DLD1 (cell line): Measurements from ENCODE around the gene STIM2.
"Not testable (repeated sequence)": the region's sequence is repeated elsewhere in the genome, so short reads cannot be mapped to it uniquely, and the experiment has no call there.

Source experiments
- in situ Hi-C: cut with HindIII; loops from 2 replicates; pipeline ENCODE4 v1.10.0; 2017; ENCODE audit warnings: low sequenced_read_pairs

STIM2 gene

GRCh38 chr4:27022963-27023362 is 162.3 kb downstream of the STIM2 start:
- in situ Hi-C loops, result no loop called here

GRCh38 chr4:27023366-27023765 is 162.7 kb downstream of the STIM2 start:
- in situ Hi-C loops, result no loop called here

DNA sequence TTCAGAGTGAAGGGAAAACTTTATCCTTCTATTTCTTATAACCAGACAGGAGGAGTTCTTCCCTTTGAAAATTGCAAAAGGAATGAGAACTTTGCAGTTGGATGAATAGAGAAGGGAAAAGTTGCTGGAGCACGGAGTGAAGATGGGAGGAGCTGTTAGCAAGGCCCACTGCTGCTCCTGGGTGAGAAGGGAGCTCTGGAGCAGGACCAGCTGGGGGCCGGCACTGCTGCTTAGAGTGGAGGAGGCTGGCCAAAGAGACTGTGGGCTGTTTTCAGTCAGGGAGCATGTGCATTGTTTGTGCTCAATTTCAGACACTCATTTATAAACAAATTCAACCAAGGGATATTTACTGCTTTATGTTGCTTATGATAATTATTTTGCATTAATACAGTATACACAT is 164.2 kb downstream of the STIM2 start:
- in situ Hi-C loops, result no loop called here

GRCh38 chr4:27027428-27027827 is 166.8 kb downstream of the STIM2 start:
- in situ Hi-C loops, result no loop called here

- in situ Hi-C loops, result not testable (repeated sequence)
These were observed 174.5 kb downstream of the STIM2 start for GRCh38 chr4:27035127-27035526.

DNA sequence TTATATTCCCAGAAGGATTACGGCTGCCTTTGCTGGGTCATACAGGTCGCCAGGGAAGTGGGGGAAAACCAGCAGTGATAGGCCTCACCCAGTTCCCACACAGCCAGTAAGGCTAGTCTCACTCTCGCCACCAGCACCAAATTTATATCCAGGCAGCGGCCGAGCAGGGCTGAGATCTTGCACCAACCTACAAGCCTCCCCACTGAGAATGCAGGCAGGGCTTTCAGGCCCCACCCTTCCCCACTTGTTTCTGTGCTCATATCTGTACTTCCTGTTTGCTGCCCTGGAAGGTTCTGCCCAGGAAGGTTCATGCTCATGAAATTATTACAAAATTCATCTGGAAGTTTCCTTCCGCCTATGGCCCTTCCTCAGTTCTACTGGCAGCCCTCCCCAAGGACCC is 179.7 kb downstream of the STIM2 start:
- in situ Hi-C loops, result no loop called here

GRCh38 chr4:27042411-27042810 is 181.8 kb downstream of the STIM2 start:
- in situ Hi-C loops, result no loop called here

DNA sequence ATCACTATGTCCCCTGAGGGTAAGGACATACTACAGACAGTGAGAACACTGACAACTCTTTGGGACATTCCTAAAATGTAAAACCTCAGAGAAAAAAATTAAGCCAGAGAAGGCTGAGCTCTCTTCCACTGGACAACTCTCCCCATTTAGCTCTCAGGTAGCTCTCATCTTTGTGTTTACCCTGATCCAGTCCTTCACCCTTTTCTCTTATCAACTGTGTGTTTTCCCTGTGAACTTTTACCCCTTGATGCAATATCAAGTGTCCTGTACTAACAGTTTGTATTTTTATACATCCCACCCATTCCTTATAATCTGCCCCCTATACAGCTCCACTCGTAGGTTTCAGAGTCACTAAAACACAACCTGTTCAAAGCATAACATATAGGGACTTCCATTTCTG is 182.6 kb downstream of the STIM2 start:
- in situ Hi-C loops, result no loop called here

GRCh38 chr4:27046851-27047250 is 186.2 kb downstream of the STIM2 start:
- in situ Hi-C loops, result no loop called here

DNA sequence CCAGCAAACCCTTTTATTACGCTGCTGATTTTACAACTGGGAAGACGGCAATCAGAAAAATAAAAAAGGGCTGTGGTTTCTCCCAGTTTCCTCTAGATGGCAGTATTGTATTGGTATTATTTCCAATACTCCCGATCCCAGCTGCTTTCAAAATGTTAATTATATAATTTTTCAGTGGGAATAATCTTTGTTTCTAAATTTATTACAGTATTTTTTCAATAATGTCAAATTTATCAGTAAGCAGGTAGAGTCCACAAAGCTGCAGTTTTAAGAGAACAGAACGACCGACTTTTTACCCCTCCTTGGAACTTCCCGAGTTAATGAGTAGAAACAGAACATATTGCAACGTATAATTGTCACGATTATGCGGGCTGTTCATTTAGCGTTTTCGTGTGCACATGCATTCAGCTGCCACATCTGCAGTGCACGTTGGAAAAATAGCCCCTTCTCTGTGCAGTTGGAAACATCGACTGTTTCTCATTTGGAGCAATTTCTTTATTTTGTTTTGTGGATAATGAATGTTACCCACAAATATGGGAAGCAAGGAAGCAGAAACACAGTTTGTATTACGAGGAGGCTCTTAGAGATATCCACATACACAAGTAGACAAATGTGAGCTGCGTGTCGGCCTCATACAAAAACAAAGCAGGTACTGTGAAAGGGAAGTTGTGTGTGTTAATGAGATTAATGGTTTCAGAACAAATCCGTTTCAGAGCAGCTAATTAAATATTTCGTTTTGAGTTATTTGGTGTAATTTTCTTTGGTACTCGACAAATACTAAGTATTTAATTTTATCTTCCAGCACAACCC is 188.0 kb downstream of the STIM2 start:
- in situ Hi-C loops, result no loop called here

DNA sequence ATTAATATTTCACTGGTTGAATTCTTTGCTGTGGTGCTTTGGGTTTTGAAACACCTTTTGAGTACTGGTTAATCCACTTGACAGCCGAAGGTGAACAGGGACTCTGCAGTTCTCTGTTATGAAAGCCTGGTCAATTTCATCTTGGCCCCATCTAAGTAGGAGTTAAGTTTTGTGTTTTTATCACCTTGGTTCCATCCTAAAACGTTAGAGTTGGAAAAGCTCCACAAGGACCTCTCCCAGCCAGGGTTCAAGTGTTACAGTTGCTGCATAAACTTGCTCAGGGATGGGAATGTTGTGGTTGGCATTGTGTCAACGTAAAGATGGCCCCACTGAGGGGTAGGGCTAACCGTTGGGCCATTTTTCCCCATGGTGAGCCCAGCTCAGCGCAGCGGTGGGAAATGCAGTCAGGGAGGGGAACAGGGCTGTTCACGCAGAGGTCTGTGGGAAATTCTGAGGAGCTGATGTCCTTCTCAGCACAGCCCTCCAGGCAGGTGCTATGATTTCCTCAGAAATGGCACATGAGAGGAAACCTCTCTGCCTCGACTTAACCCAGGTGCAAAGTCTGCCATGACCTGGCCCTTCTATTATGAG is 188.7 kb downstream of the STIM2 start:
- in situ Hi-C loops, result no loop called here

DNA sequence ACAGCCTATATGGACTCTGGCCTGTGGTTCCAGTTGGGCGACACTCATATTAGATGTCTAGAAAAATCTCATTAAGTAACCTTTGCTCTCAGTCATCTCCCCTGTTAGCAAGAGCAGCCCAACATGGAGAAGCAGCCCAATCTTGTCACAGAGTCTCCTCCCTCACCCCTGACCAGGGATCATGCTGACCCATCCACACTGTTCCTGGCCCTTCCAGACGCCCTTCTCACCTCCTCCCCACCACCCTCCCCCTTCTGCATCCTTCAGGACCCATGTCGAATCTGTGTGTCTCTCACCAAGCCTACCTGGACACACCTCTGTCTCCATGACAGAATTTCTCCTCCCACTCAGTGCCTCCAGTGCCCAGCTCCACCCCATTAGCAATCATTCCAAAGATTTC is 190.1 kb downstream of the STIM2 start:
- in situ Hi-C loops, result no loop called here

DNA sequence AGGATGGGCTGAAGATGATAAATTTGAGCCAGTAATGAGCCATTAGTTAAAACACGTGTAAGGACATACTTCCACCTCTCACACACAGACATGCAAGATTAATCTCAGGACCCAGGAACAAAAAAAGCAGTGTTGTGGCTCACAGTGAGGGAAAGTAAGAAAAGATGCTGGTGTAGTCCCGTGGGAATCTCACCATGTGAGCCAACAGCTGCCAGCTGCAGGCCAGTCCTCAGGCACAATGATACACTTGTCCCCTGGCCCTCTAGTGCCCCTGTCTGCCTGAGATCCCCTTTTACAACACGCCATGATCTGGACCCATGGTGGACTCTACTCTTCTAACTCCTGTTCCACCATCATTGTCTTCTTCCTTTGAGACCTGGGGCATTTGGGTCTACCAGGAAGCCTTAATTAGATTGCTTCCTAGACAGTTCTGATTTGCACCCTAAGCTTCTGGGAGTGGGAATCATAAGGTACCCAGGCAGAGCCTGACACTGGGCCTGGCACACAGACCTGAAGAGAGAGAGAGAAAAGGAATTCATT is 194.7 kb downstream of the STIM2 start:
- in situ Hi-C loops, result no loop called here

DNA sequence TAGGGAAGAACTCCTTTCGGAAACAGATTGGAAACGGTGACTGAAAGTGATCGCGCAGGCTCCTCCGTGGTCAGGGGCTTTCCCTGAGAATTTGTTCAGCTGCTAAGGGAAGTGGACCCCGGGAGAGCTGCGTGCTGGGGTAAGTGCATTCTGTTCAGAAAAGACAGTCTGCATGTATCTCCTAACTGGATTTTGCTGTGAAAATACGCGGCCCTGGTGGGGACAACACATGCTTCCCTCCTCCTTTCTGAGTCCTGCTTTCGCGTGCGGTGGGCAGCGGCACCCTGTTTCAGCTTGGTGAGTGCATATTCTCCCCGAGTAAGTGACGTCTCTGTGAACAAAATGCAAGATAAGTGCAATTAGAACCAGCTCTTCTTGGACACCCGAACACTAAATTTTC is 195.6 kb downstream of the STIM2 start:
- in situ Hi-C loops, result no loop called here

- in situ Hi-C loops, result no loop called here
These were observed 196.4 kb downstream of the STIM2 start for GRCh38 chr4:27057053-27057452.

- in situ Hi-C loops, result no loop called here
These were observed 197.0 kb downstream of the STIM2 start for GRCh38 chr4:27057662-27058061.

GRCh38 chr4:27058819-27059406 is 198.3 kb downstream of the STIM2 start:
- in situ Hi-C loops, result no loop called here

- in situ Hi-C loops, result no loop called here
These were observed 198.8 kb downstream of the STIM2 start for GRCh38 chr4:27059446-27059845.

DNA sequence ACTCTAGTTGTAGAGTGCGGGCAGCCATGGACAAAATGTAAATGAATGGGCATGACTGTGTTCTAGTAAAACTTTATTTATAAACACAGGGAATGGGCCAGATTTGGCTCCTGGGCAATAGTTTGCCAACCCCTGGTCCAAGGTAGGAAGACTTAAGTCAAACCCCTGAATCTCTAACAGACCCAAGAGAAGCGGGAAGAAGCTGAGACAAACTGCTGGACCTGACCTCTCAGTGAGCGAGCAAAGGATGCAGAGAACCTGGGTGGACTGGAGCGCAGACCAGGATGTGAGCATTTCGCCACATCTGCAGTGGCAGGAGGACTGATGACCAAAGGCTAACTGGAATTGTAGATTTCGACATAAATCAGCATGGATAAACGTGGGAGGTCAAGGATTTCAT is 201.6 kb downstream of the STIM2 start:
- in situ Hi-C loops, result no loop called here

- in situ Hi-C loops, result no loop called here
These were observed 205.9 kb downstream of the STIM2 start for GRCh38 chr4:27066591-27066990.

- in situ Hi-C loops, result no loop called here
These were observed 207.7 kb downstream of the STIM2 start for GRCh38 chr4:27068151-27068867.
